C1 segment of cervical spinal cord (tissue), 14 donors: Measurements from ENCODE around the gene PTGER3.
A peak's percentile ranks its signal among the peaks of the same experiment; 100 is the strongest.

Experiments used
- DNase-seq, 14 donors: peaks; one replicate each; lab custom pipeline; 2025; lab: John Stamatoyannopoulos, UW

Gene PTGER3

GRCh38 chr1:71047635-71048607 lies at the start of gene PTGER3:
TSS of gene PTGER3 (minus strand) at chr1:71047816. CDS start at chr1:71047577, 239 bp downstream.
- DNase-seq: peak in 1 of 14 donors; percentile 3

DNA sequence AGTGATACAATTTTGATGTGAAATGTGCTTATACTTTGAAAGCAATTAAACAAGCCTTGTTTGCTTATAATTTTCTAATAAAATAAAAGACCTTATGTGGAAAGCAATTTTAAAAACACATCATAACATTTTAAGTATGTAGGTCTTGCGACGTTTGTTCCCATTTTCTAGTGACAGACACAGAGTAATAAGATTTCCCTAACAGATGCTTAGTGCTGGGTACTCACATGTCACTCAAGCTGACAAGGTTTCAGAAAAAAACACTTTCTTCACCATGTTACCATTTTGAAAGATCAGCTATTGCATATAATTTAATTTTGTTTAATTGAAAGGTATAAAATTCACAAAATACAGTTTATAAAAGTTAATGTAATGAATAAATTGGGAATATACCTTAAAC lies 47.3 kb upstream of the PTGER3 start:
- no peak for DNase-seq

DNA sequence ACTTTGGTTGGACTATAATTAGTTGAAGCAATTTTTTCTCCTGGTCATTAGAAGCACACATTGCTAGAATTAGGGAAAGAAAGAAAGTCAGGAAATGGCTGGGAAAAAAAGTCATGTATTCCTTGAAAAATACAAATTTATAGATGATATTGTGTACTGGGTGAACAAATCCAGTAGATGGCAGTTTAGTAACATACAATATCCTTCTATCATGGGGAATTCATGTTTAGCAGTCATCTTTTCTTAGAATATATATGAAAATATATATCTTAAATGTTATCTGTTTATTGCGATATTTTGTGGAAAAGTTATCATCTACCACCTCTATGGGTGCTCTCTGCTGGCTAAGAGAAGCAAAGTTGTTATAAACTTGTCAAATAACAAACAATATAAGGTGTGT lies 46.3 kb upstream of the PTGER3 start:
- DNase-seq: peak in 1 of 14 donors; percentile 1

- no peak for DNase-seq
These were observed 42.1 kb upstream of the PTGER3 start for GRCh38 chr1:71089536-71090270.

- no peak for DNase-seq
These were observed 41.1 kb upstream of the PTGER3 start for GRCh38 chr1:71088645-71089287.

GRCh38 chr1:71087713-71088112 lies 40.1 kb upstream of the PTGER3 start:
- no peak for DNase-seq

DNA sequence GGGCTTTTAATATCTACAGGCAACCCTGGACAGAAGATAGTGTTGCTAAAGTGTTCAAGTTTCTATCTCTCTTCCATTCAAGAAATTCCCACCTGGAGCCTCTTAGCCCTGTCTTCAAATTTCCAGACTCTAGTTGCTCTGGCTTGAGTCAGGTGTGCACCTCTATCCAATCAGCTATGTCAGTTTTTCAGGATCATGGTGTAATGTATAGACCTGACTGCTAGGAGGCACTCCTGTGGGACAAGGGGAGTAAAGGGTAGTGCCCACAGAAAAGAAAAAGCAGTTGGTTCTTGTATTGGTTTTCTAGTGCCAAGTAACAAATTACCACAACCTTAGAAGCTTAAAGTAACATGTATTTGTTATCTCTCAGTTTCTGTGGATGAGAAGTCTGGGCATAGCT lies 39.4 kb upstream of the PTGER3 start:
- DNase-seq: no peak

GRCh38 chr1:71086331-71086730 lies 38.7 kb upstream of the PTGER3 start:
- no peak for DNase-seq

- DNase-seq: peak in 6 of 14 donors; percentile 2 to 31 (median 6)
These were observed 35.7 kb upstream of the PTGER3 start for GRCh38 chr1:71083271-71083670.

DNA sequence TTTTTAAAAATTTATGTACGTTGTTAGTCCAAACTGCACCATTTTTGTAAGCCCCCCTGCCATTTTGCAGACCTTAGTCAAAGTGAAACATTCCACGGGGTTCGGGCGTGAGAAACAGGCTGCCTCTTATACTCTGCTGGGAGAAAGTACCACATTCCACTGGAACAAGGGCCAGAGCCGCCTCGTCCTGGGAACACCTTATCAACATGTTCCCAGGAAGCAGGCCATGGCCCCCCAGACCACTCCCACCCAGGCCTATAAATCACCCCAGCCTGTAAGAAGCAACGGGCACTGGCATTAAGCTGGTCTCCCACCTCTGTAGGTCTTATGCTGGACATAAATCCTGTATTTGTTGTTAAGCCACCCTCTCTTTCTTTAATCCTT lies 34.1 kb upstream of the PTGER3 start:
- peak in 3 of 14 donors; percentile 1 to 2 (median 1) for DNase-seq

- DNase-seq: peak; percentile 36 to 96 (median 89)
These were observed 33.4 kb upstream of the PTGER3 start, which contains the start of gene ZRANB2 for GRCh38 chr1:71080739-71081696. TSS of gene ZRANB2 (minus strand) at chr1:71081035. CDS start at chr1:71080995, 40 bp downstream.

- peak in 2 of 14 donors; percentile 39 to 41 for DNase-seq
These were observed 32.7 kb upstream of the PTGER3 start for GRCh38 chr1:71080230-71080738.

- DNase-seq: no peak
These were observed 27.1 kb upstream of the PTGER3 start for GRCh38 chr1:71074681-71075080.

DNA sequence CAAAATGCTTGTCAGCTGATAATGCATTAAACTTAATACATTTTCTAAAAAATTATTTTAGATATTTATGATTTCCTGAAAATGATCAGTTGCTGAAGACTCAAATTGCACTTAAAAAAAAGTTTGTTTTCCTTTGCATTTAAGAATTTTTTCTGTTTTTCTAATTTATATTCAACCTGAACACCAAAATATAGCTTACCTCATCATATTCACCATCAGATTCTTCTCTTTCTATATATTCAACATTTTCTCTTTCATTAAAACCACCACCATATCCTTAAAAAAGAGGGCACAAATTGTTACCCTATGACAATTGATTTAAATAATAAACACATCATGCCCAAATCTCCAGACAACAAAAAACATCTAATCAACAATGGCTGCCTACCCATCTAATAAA lies 24.7 kb upstream of the PTGER3 start:
- DNase-seq: no peak

- DNase-seq: no peak
These were observed 24.1 kb upstream of the PTGER3 start for GRCh38 chr1:71071720-71072119.

- DNase-seq: no peak
These were observed 21.0 kb upstream of the PTGER3 start for GRCh38 chr1:71068325-71069240.

GRCh38 chr1:71054791-71055190 lies 7.2 kb upstream of the PTGER3 start:
- DNase-seq: no peak

DNA sequence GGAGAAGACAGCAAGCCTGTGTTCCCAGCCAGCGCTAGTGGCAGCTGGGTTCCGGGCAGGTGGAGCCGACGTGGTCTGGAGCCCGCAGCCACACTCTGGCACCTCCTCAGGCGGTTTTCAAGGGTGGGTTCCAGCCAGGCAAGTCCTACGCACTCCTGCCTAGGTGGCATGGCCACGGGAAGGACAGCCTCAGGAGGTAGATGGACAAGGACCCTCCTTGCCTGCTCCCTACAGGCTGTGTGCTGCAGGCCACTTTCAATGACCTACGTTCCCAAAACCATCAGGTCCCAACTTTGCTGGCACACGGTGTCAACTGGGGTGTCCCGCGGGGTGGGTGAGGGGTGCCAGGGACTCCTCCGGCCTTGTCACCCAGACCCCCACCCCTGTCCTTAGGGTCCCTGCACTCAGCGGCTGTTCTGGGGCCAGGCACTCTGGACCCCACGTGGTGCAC lies 6.7 kb upstream of the PTGER3 start:
- no peak for DNase-seq

- DNase-seq: no peak
These were observed 6.1 kb upstream of the PTGER3 start for GRCh38 chr1:71053758-71054157.
